HCT116 (cell line): ENCODE measurements around the gene FMN1. TPM values are rescaled to one million over a fixed set of nuclear protein-coding genes. Genes with fewer than 3 reads are reported as not detected.

Source experiments
- ATAC-seq: fragments of 200-7000 bp; cut with Tn5 transposase; 2 replicates; pipeline ENCODE4 v1.9.1; 2020; ENCODE audit warnings: mild to moderate bottlenecking, moderate library complexity
- BruUV-seq: library from RNA; stranded (reverse); fragments of 400-500 nt; replicated peaks from 2 replicates; lab custom pipeline; 2021; lab: Mats Ljungman, UMichigan
- CTCF ChIA-PET: fragments of 300-600 bp; sonication (Branson Sonifier 250); formaldehyde crosslinking; loops from one replicate; lab custom pipeline; 2021; ENCODE audit warnings: antibody characterized with exemption; lab: Charles Lee
- POLR2A ChIA-PET: fragments of 300-600, 350-600 bp; sonication (Branson Sonifier 250); formaldehyde crosslinking; loops from one replicate; lab custom pipeline; 2021; ENCODE audit warnings: antibody characterized with exemption; lab: Charles Lee
- RAD21 ChIA-PET, 2 experiments: fragments of 300-600 bp; sonication (Branson Sonifier 250); formaldehyde crosslinking; loops; one replicate each; lab custom pipeline; 2023; ENCODE audit warnings: low total read pairs in 2 of 2; ENCODE audit not compliant: uncharacterized antibody in 2 of 2, unreplicated experiment in 2 of 2, low non-redundant PET in 1 of 2; lab: Charles Lee
- DNase-seq: peaks from one replicate; pipeline ENCODE4 v3.0.0-alpha.2; 2010; ENCODE audit warnings: low read depth, low spot score
- H2AFZ ChIP-seq: fragments of 200-600 bp; shearing (Covaris generic), sonication (generic); 2 replicates; pipeline ENCODE4 v1.6.1; 2017; ENCODE audit warnings: low read depth, mixed run types, mixed read lengths, antibody characterized with exemption, low read length; ENCODE audit not compliant: poor library complexity, severe bottlenecking
- H3K27ac ChIP-seq: 2 replicates; pipeline ENCODE4 v1.5.1; 2012; ENCODE audit warnings: low read depth, low read length
- H3K27me3 ChIP-seq: fragments of 200-600 bp; sonication (generic); 2 replicates; pipeline ENCODE4 v1.6.1; 2016; ENCODE audit warnings: mixed run types, low read length, mixed read lengths; ENCODE audit not compliant: insufficient read depth
- H3K36me3 ChIP-seq, 2 experiments: fragments of 200-500 bp in 1 of 2; fragments of 200-600 bp in 1 of 2; sonication (Bioruptor generic) in 1 of 2; sonication (generic) in 1 of 2; 2 replicates each; pipeline versions ENCODE4 v1.5.1 to v1.6.1; 2014 to 2016; ENCODE audit warnings: low read length in 2 of 2, inconsistent platforms in 1 of 2, mixed read lengths in 1 of 2, mixed run types in 1 of 2; ENCODE audit not compliant: insufficient read depth in 2 of 2, control insufficient read depth in 1 of 2
- H3K4me1 ChIP-seq, 2 experiments: fragments of 200-600 bp in 1 of 2; sonication (generic) in 1 of 2; 2 replicates each; pipeline versions ENCODE4 v1.5.1 to v1.6.1; 2012 to 2017; ENCODE audit warnings: low read length in 2 of 2, inconsistent platforms in 1 of 2, mild to moderate bottlenecking in 1 of 2, mixed read lengths in 1 of 2, mixed run types in 1 of 2, moderate library complexity in 1 of 2; ENCODE audit not compliant: insufficient read depth in 2 of 2, control insufficient read depth in 1 of 2
- H3K4me2 ChIP-seq: fragments of 200-600 bp; sonication (generic); 2 replicates; pipeline ENCODE4 v1.6.1; 2017; ENCODE audit warnings: mixed run types, low read length, mixed read lengths
- H3K4me3 ChIP-seq, 2 experiments: fragments of 200-600 bp in 1 of 2; sonication (generic) in 1 of 2; replicated peaks in 1 of 2; 2 replicates each; pipeline ENCODE4 v1.5.1; 2011 to 2016; ENCODE audit warnings: low read length in 2 of 2, control low read depth in 1 of 2, low read depth in 1 of 2, mild to moderate bottlenecking in 1 of 2, mixed read lengths in 1 of 2, mixed run types in 1 of 2
- H3K79me2 ChIP-seq: fragments of 200-600 bp; sonication (generic); 2 replicates; pipeline ENCODE4 v1.6.1; 2017; ENCODE audit warnings: mild to moderate bottlenecking, mixed run types, low read length, moderate library complexity, mixed read lengths; ENCODE audit not compliant: insufficient read depth
- H3K9ac ChIP-seq: fragments of 200-600 bp; sonication (generic); 2 replicates; pipeline ENCODE4 v1.6.1; 2016; ENCODE audit warnings: low read length, mixed read lengths
- H3K9me2 ChIP-seq: fragments of 200-600 bp; sonication (generic), shearing (Covaris generic); 2 replicates; pipeline ENCODE4 v1.6.1; 2017; ENCODE audit warnings: mixed run types, mild to moderate bottlenecking, moderate library complexity; ENCODE audit not compliant: insufficient read depth
- H3K9me3 ChIP-seq, 2 experiments: fragments of 200-500 bp in 1 of 2; fragments of 200-600 bp in 1 of 2; sonication (Bioruptor generic) in 1 of 2; sonication (generic) in 1 of 2; 2 replicates each; pipeline ENCODE4 v1.6.1; 2014 to 2017; ENCODE audit warnings: low read length in 2 of 2, mixed read lengths in 2 of 2, inconsistent platforms in 1 of 2, low read depth in 1 of 2, mild to moderate bottlenecking in 1 of 2, mixed run types in 1 of 2, moderate library complexity in 1 of 2; ENCODE audit not compliant: control insufficient read depth in 1 of 2, insufficient read depth in 1 of 2
- H4K20me1 ChIP-seq: fragments of 200-600 bp; sonication (generic), shearing (Covaris generic); 2 replicates; pipeline ENCODE4 v1.6.1; 2017; ENCODE audit warnings: mixed run types, mild to moderate bottlenecking, moderate library complexity; ENCODE audit not compliant: insufficient read depth
- CBX3 ChIP-seq: IDR thresholded peaks from 2 replicates; pipeline ENCODE4 v1.6.1; 2012; ENCODE audit warnings: low read depth
- CEBPB ChIP-seq: IDR thresholded peaks from 2 replicates; pipeline ENCODE4 v1.6.1; 2012; ENCODE audit warnings: low read depth
- POLR2AphosphoS5 ChIP-seq: IDR thresholded peaks from 2 replicates; pipeline ENCODE4 v1.6.1; 2011; ENCODE audit warnings: mild to moderate bottlenecking, low read depth, low read length, moderate library complexity
- intact Hi-C: fragments of 100-400 bp; cut with micrococcal nuclease; formaldehyde crosslinking; loops from 2 replicates; pipeline ENCODE4 v1.10.0; 2022
- total RNA-seq: library from RNA; stranded (reverse); gene quantifications from one replicate; pipeline ENCODE4 v1.2.1, GENCODE V29; 2021; ENCODE audit not compliant: unreplicated experiment
- TF ChIP-seq, protein P1 (sequence below): IDR thresholded peaks from 2 replicates; pipeline ENCODE4 v1.6.1; 2011; ENCODE audit warnings: mild to moderate bottlenecking, low read length, moderate library complexity; ENCODE audit not compliant: insufficient replicate concordance; ENCODE audit errors: extremely low read depth
- TF ChIP-seq, protein P2 (sequence below): IDR thresholded peaks from 2 replicates; pipeline ENCODE4 v1.6.1; 2012

The FMN1 gene
- total RNA-seq, 1 experiment from 2014 or later, result 0.39 TPM

DNA sequence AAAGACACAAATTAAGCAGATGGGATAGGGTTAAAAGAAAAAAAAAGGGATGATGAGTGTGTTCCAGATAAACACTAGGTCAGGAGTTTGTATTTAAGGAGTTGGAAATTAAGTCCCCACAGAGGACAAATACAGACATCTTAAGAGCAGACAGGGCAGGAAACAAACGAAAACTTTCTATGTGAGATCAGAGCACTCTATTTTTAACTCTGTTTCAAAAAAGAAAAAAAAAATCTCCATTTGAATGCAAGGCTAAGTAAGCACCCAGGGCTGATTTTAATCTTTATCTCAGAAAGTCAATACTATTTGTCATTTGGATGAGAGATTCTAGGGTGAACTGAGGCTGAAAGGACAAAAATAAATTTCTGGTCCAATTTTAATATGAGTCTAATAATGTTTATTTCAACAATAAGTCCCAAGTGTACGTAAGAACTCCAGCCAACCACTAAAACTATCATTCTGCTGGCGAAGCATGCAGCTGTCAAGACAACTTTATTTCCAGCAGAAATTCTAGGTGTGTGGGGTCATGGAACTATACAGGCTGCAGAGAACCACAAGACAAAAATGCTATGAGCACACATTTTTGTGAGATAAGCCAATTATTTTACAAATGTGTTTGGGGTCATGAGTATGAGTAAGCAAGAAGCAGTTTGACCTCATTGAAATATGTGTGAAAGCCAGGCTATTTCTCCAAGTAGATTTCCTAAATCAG lies 186.1 kb downstream of the FMN1 start:
- no peaks in the 10 kb centered on the region for H3K27me3 ChIP-seq
- no peak for DNase-seq
- H3K36me3 ChIP-seq, result no peaks in the 10 kb centered on the region
- H3K9me3 ChIP-seq, result no peaks in the 10 kb centered on the region
- no peak overlapping the region for H3K27ac ChIP-seq
- ChIA-PET CTCF (no interaction called here), RAD21 (no interaction called here), POLR2A (interaction anchor here (0.6 kb wide), 1 partner anchor 21 kb away, joined by 3 read pairs; no protein-coding TSS in a partner anchor)
- no peaks in the 10 kb centered on the region for H3K9me2 ChIP-seq
- TF ChIP-seq, protein P1, sequence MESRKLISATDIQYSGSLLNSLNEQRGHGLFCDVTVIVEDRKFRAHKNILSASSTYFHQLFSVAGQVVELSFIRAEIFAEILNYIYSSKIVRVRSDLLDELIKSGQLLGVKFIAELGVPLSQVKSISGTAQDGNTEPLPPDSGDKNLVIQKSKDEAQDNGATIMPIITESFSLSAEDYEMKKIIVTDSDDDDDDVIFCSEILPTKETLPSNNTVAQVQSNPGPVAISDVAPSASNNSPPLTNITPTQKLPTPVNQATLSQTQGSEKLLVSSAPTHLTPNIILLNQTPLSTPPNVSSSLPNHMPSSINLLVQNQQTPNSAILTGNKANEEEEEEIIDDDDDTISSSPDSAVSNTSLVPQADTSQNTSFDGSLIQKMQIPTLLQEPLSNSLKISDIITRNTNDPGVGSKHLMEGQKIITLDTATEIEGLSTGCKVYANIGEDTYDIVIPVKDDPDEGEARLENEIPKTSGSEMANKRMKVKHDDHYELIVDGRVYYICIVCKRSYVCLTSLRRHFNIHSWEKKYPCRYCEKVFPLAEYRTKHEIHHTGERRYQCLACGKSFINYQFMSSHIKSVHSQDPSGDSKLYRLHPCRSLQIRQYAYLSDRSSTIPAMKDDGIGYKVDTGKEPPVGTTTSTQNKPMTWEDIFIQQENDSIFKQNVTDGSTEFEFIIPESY, result no peak
- TF ChIP-seq, protein P2, sequence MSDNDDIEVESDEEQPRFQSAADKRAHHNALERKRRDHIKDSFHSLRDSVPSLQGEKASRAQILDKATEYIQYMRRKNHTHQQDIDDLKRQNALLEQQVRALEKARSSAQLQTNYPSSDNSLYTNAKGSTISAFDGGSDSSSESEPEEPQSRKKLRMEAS, result no peak
- no peak for TF ChIP-seq CBX3
- no peak for TF ChIP-seq CEBPB
- TF ChIP-seq POLR2AphosphoS5, result no peak
- no peaks in the 10 kb centered on the region for H4K20me1 ChIP-seq
- H3K4me3 ChIP-seq, result no peak overlapping the region
- no peak for ATAC-seq
- H3K79me2 ChIP-seq, result no peaks in the 10 kb centered on the region
- H3K4me2 ChIP-seq, result no peak overlapping the region
- intact Hi-C loops, result loop anchor here (5.0 kb wide), 1 partner anchor 124 kb away; no protein-coding TSS in a partner anchor
- peaks cover under 1 to 1% of the 10 kb centered on the region in 2 experiments for H3K4me1 ChIP-seq
- BruUV-seq, result no TSS peak
- H2AFZ ChIP-seq, result no peak overlapping the region
- H3K9ac ChIP-seq, result no peak overlapping the region
